ENCODE data around the gene NSUN7. TPM values are rescaled to one million over a fixed set of nuclear protein-coding genes. Genes with fewer than 3 reads are reported as not detected.

Gene NSUN7
- total RNA-seq, 1 donor from 2014 or later = 0.79 TPM

DNA sequence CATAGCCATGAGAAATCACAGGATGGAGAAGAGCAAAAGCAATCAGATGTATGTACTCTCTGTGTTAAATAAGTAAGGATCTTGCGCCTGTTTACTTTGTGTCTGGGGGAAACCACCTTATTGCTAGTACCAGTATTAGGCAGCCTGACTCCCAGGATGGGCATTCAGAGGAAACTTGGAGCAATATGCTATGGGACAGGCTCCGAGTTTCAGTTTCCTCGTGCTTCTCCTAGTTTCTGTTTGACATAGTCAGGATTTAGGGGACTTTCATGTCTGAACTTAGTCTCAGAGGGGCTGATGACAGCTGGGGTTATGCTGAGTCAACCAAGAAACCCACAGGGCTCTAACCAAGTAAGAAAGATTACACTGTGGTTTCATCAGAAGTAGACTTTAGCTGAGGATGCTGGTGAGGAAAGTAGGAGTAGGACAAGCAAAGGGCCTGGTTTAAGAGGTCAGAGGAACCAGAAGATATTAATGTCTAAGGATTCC is 13.5 kb downstream of the NSUN7 start:
- no peaks in the 10 kb centered on the region for H3K27me3 ChIP-seq (ENCODE audit: control insufficient read depth, insufficient read depth, low read length)
- TF ChIP-seq CTCF (IDR thresholded peaks at IDR 0.05; ENCODE audit: insufficient read depth, low read length, severe bottlenecking) = no peak
- no peaks in the 10 kb centered on the region for H3K36me3 ChIP-seq (ENCODE audit: control insufficient read depth, insufficient read depth, low read length)
- DNase-seq (ENCODE audit: low read depth) = peak; percentile 64
- H3K4me3 ChIP-seq (ENCODE audit: low read depth, low read length) = no peak overlapping the region
- FAIRE-seq = peak; percentile 84

- TF ChIP-seq CTCF (IDR thresholded peaks at IDR 0.05; ENCODE audit: insufficient read depth, low read length, severe bottlenecking) = no peak
- DNase-seq (ENCODE audit: low read depth) = no peak
- FAIRE-seq = no peak
- Histone ChIP-seq H3K27me3 (ENCODE audit: control insufficient read depth, insufficient read depth, low read length) (no peaks in the 10 kb centered on the region), H3K36me3 (ENCODE audit: control insufficient read depth, insufficient read depth, low read length) (no peaks in the 10 kb centered on the region), H3K4me3 (ENCODE audit: low read depth, low read length) (no peak overlapping the region)
Observed at GRCh38 chr4:40769266-40769665, 19.5 kb downstream of the NSUN7 start.

DNA sequence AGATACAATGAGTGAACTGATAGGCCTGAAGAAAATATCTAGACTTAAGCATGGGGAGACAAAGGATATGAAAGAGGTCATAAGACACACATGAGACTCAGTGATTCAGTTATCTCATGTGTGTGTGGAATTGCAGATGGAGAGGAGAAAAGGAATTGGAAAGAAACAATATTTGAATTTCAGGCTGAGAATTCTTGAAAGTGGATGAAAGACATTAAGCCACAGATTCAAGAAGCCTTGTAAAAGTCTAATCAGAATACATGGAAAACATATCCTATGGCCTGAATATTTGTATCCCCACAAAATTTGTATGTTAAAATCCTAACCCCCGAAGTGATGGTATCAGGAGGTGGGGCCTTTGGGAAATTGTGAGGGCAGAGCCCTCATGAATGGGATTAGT is 28.3 kb downstream of the NSUN7 start:
- no peak for TF ChIP-seq CTCF (IDR thresholded peaks at IDR 0.05; ENCODE audit: insufficient read depth, low read length, severe bottlenecking)
- FAIRE-seq (no peak), DNase-seq (ENCODE audit: low read depth) (no peak)
- Histone ChIP-seq H3K36me3 (ENCODE audit: control insufficient read depth, insufficient read depth, low read length) (no peaks in the 10 kb centered on the region), H3K27me3 (ENCODE audit: control insufficient read depth, insufficient read depth, low read length) (no peaks in the 10 kb centered on the region), H3K4me3 (ENCODE audit: low read depth, low read length) (no peak overlapping the region)

GRCh38 chr4:40782876-40783275 is 33.1 kb downstream of the NSUN7 start:
- H3K36me3 ChIP-seq (ENCODE audit: control insufficient read depth, insufficient read depth, low read length) = no peaks in the 10 kb centered on the region
- TF ChIP-seq CTCF (IDR thresholded peaks at IDR 0.05; ENCODE audit: insufficient read depth, low read length, severe bottlenecking) = no peak
- FAIRE-seq = no peak
- no peaks in the 10 kb centered on the region for H3K27me3 ChIP-seq (ENCODE audit: control insufficient read depth, insufficient read depth, low read length)
- no peak overlapping the region for H3K4me3 ChIP-seq (ENCODE audit: low read depth, low read length)
- DNase-seq (ENCODE audit: low read depth) = no peak

DNA sequence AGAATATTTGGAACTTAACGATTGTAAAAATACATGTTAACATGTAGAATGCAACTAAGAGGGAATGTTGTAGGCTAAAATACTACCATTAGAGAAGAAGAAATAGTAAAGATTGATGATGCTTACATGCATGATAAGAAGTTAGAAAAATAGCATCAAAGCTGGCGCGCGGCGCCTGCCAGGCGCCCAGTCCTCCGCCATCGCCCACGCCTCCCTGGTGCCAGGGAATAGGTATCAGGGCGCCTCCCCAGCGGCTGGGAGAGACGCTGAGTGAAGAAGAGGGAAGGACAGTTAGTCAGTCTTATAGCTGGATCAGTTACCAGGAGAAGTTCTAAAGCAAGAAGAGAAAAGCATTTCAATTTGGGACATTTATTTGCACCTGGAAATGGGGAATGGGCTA is 36.0 kb downstream of the NSUN7 start:
- no peak for FAIRE-seq
- H3K27me3 ChIP-seq (ENCODE audit: control insufficient read depth, insufficient read depth, low read length) = no peaks in the 10 kb centered on the region
- no peak overlapping the region for H3K4me3 ChIP-seq (ENCODE audit: low read depth, low read length)
- no peaks in the 10 kb centered on the region for H3K36me3 ChIP-seq (ENCODE audit: control insufficient read depth, insufficient read depth, low read length)
- DNase-seq (ENCODE audit: low read depth) = no peak
- TF ChIP-seq CTCF (IDR thresholded peaks at IDR 0.05; ENCODE audit: insufficient read depth, low read length, severe bottlenecking) = no peak

DNA sequence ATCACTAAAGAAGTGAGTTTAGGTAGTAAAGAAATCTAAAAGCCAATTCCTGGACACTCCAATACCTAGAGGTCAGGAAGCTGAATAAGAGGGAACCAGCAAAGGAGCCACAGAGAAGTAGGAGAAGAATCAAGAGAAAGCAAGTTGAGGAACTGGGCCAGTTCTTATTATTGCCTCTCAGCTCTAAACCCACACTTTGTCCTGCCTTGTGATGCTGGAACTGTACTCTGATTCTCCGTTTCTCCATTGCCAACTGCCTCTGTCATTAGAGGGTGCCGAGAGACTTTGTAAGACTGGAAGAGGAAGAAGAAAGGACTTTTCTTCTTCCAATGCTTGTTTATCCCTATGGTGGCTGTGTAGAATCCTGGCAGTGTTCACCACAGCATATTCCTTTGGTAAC is 38.6 kb downstream of the NSUN7 start:
- no peak for FAIRE-seq
- Histone ChIP-seq H3K27me3 (ENCODE audit: control insufficient read depth, insufficient read depth, low read length) (no peaks in the 10 kb centered on the region), H3K4me3 (ENCODE audit: low read depth, low read length) (no peak overlapping the region), H3K36me3 (ENCODE audit: control insufficient read depth, insufficient read depth, low read length) (no peaks in the 10 kb centered on the region)
- TF ChIP-seq CTCF (IDR thresholded peaks at IDR 0.05; ENCODE audit: insufficient read depth, low read length, severe bottlenecking) = no peak
- no peak for DNase-seq (ENCODE audit: low read depth)
